ENCODE measurements around the gene TMEM37. TPM values are rescaled to one million over a fixed set of nuclear protein-coding genes. Genes with fewer than 3 reads are reported as not detected.
A peak's percentile ranks its signal among the peaks of the same experiment; 100 is the strongest.

Gene TMEM37
- polyA plus RNA-seq: 1 to 10 TPM; 3.4 to 4.0 TPM

GRCh38 chr2:119431155-119431975 is at the start of gene TMEM37:
Gene TMEM37 (plus strand): TSS chr2:119431854. CDS start chr2:119431904, 50 bp downstream.
- 4 to 5% methylated on average over 70 to 72 of the region's 72 CpGs for WGBS, 2 donors
- Histone ChIP-seq H3K27me3 (ENCODE audit: control insufficient read depth in 1 of 2, insufficient read depth in 2 of 2, low read length in 2 of 2) (no peaks in the 10 kb centered on the region), H3K27ac (ENCODE audit: low read depth in 2 of 2, low read length in 1 of 2) (peak within 1 kb of the TSS; percentile 18 to 66), H3K4me1 (ENCODE audit: control insufficient read depth in 2 of 2, insufficient read depth in 2 of 2, low read length in 1 of 2) (peaks cover 2 to 18% of the 10 kb centered on the region in 2 donors), H3K9me3 (ENCODE audit: control insufficient read depth in 2 of 2, insufficient read depth in 1 of 2, low read depth in 1 of 2, low read length in 1 of 2) (no peaks in the 10 kb centered on the region), H3K4me3 (ENCODE audit: low read depth in 1 of 2, low read length in 2 of 2) (peak within 1 kb of the TSS; percentile 40 to 63), H3K36me3 (ENCODE audit: control insufficient read depth in 2 of 2, insufficient read depth in 2 of 2, low read length in 1 of 2) (no peaks in the 10 kb centered on the region)

- WGBS, 2 donors: 47 to 53% methylated on average over 6 of the region's 6 CpGs
- Histone ChIP-seq H3K27me3 (ENCODE audit: control insufficient read depth in 1 of 2, insufficient read depth in 2 of 2, low read length in 2 of 2) (no peaks in the 10 kb centered on the region), H3K9me3 (ENCODE audit: control insufficient read depth in 2 of 2, insufficient read depth in 1 of 2, low read depth in 1 of 2, low read length in 1 of 2) (no peaks in the 10 kb centered on the region), H3K27ac (ENCODE audit: low read depth in 2 of 2, low read length in 1 of 2) (no peak overlapping the region), H3K4me3 (ENCODE audit: low read depth in 1 of 2, low read length in 2 of 2) (no peak overlapping the region), H3K4me1 (ENCODE audit: control insufficient read depth in 2 of 2, insufficient read depth in 2 of 2, low read length in 1 of 2) (peaks cover 0 to 2% of the 10 kb centered on the region in 2 donors), H3K36me3 (ENCODE audit: control insufficient read depth in 2 of 2, insufficient read depth in 2 of 2, low read length in 1 of 2) (no peaks in the 10 kb centered on the region)
These were observed 48.1 kb upstream of the TMEM37 start for GRCh38 chr2:119383410-119384140.

- Histone ChIP-seq H3K27ac (ENCODE audit: low read depth in 2 of 2, low read length in 1 of 2) (no peak overlapping the region), H3K4me1 (ENCODE audit: control insufficient read depth in 2 of 2, insufficient read depth in 2 of 2, low read length in 1 of 2) (peaks cover 0 to 4% of the 10 kb centered on the region in 2 donors), H3K4me3 (ENCODE audit: low read depth in 1 of 2, low read length in 2 of 2) (no peak overlapping the region), H3K9me3 (ENCODE audit: control insufficient read depth in 2 of 2, insufficient read depth in 1 of 2, low read depth in 1 of 2, low read length in 1 of 2) (no peaks in the 10 kb centered on the region), H3K36me3 (ENCODE audit: control insufficient read depth in 2 of 2, insufficient read depth in 2 of 2, low read length in 1 of 2) (no peaks in the 10 kb centered on the region), H3K27me3 (ENCODE audit: control insufficient read depth in 1 of 2, insufficient read depth in 2 of 2, low read length in 2 of 2) (no peaks in the 10 kb centered on the region)
- WGBS, 2 donors: 83 to 87% methylated on average over 4 of the region's 4 CpGs
These were observed 46.7 kb upstream of the TMEM37 start for GRCh38 chr2:119384971-119385370.

- Histone ChIP-seq H3K9me3 (ENCODE audit: control insufficient read depth in 2 of 2, insufficient read depth in 1 of 2, low read depth in 1 of 2, low read length in 1 of 2) (no peaks in the 10 kb centered on the region), H3K27ac (ENCODE audit: low read depth in 2 of 2, low read length in 1 of 2) (no peak overlapping the region), H3K36me3 (ENCODE audit: control insufficient read depth in 2 of 2, insufficient read depth in 2 of 2, low read length in 1 of 2) (no peaks in the 10 kb centered on the region), H3K27me3 (ENCODE audit: control insufficient read depth in 1 of 2, insufficient read depth in 2 of 2, low read length in 2 of 2) (no peaks in the 10 kb centered on the region), H3K4me3 (ENCODE audit: low read depth in 1 of 2, low read length in 2 of 2) (no peak overlapping the region), H3K4me1 (ENCODE audit: control insufficient read depth in 2 of 2, insufficient read depth in 2 of 2, low read length in 1 of 2) (peaks cover 0 to 4% of the 10 kb centered on the region in 2 donors)
- WGBS, 2 donors: 88% methylated on average over 3 of the region's 3 CpGs
These were observed 46.2 kb upstream of the TMEM37 start for GRCh38 chr2:119385466-119385865.

- Histone ChIP-seq H3K36me3 (ENCODE audit: control insufficient read depth in 2 of 2, insufficient read depth in 2 of 2, low read length in 1 of 2) (no peaks in the 10 kb centered on the region), H3K4me3 (ENCODE audit: low read depth in 1 of 2, low read length in 2 of 2) (no peak overlapping the region), H3K4me1 (ENCODE audit: control insufficient read depth in 2 of 2, insufficient read depth in 2 of 2, low read length in 1 of 2) (peaks cover 0 to 4% of the 10 kb centered on the region in 2 donors), H3K9me3 (ENCODE audit: control insufficient read depth in 2 of 2, insufficient read depth in 1 of 2, low read depth in 1 of 2, low read length in 1 of 2) (no peaks in the 10 kb centered on the region), H3K27ac (ENCODE audit: low read depth in 2 of 2, low read length in 1 of 2) (peak overlapping the region; percentile 80), H3K27me3 (ENCODE audit: control insufficient read depth in 1 of 2, insufficient read depth in 2 of 2, low read length in 2 of 2) (no peaks in the 10 kb centered on the region)
- WGBS, 2 donors: 27 to 29% methylated on average over 9 of the region's 9 CpGs
These were observed 44.1 kb upstream of the TMEM37 start for GRCh38 chr2:119387381-119388129.

GRCh38 chr2:119389615-119390306 is 41.9 kb upstream of the TMEM37 start:
- Histone ChIP-seq H3K27me3 (ENCODE audit: control insufficient read depth in 1 of 2, insufficient read depth in 2 of 2, low read length in 2 of 2) (no peaks in the 10 kb centered on the region), H3K36me3 (ENCODE audit: control insufficient read depth in 2 of 2, insufficient read depth in 2 of 2, low read length in 1 of 2) (no peaks in the 10 kb centered on the region), H3K27ac (ENCODE audit: low read depth in 2 of 2, low read length in 1 of 2) (peak overlapping the region; percentile 31 to 74), H3K9me3 (ENCODE audit: control insufficient read depth in 2 of 2, insufficient read depth in 1 of 2, low read depth in 1 of 2, low read length in 1 of 2) (no peaks in the 10 kb centered on the region), H3K4me3 (ENCODE audit: low read depth in 1 of 2, low read length in 2 of 2) (no peak overlapping the region), H3K4me1 (ENCODE audit: control insufficient read depth in 2 of 2, insufficient read depth in 2 of 2, low read length in 1 of 2) (peaks cover 0 to 4% of the 10 kb centered on the region in 2 donors)
- 24 to 26% methylated on average over 5 of the region's 5 CpGs for whole genome bisulfite sequencing, 2 donors

GRCh38 chr2:119393971-119394748 is 37.5 kb upstream of the TMEM37 start:
- no peaks in the 10 kb centered on the region for H3K27me3 ChIP-seq (ENCODE audit: control insufficient read depth in 1 of 2, insufficient read depth in 2 of 2, low read length in 2 of 2)
- no peak overlapping the region for H3K4me3 ChIP-seq (ENCODE audit: low read depth in 1 of 2, low read length in 2 of 2)
- no peaks in the 10 kb centered on the region for H3K9me3 ChIP-seq (ENCODE audit: control insufficient read depth in 2 of 2, insufficient read depth in 1 of 2, low read depth in 1 of 2, low read length in 1 of 2)
- H3K36me3 ChIP-seq (ENCODE audit: control insufficient read depth in 2 of 2, insufficient read depth in 2 of 2, low read length in 1 of 2): no peaks in the 10 kb centered on the region
- peaks cover 0 to 1% of the 10 kb centered on the region in 2 donors for H3K4me1 ChIP-seq (ENCODE audit: control insufficient read depth in 2 of 2, insufficient read depth in 2 of 2, low read length in 1 of 2)
- no peak overlapping the region for H3K27ac ChIP-seq (ENCODE audit: low read depth in 2 of 2, low read length in 1 of 2)
- WGBS, 2 donors: 84 to 85% methylated on average over 3 of the region's 3 CpGs

- Histone ChIP-seq H3K4me1 (ENCODE audit: control insufficient read depth in 2 of 2, insufficient read depth in 2 of 2, low read length in 1 of 2) (no peaks in the 10 kb centered on the region), H3K27ac (ENCODE audit: low read depth in 2 of 2, low read length in 1 of 2) (no peak overlapping the region), H3K4me3 (ENCODE audit: low read depth in 1 of 2, low read length in 2 of 2) (no peak overlapping the region), H3K36me3 (ENCODE audit: control insufficient read depth in 2 of 2, insufficient read depth in 2 of 2, low read length in 1 of 2) (no peaks in the 10 kb centered on the region), H3K9me3 (ENCODE audit: control insufficient read depth in 2 of 2, insufficient read depth in 1 of 2, low read depth in 1 of 2, low read length in 1 of 2) (no peaks in the 10 kb centered on the region), H3K27me3 (ENCODE audit: control insufficient read depth in 1 of 2, insufficient read depth in 2 of 2, low read length in 2 of 2) (no peaks in the 10 kb centered on the region)
- WGBS, 2 donors: 88 to 95% methylated on average over 6 of the region's 6 CpGs
These were observed 34.5 kb upstream of the TMEM37 start for GRCh38 chr2:119397196-119397595.

Data from esophagus (tissue), 2 donors.